ENCODE measurements around the gene WNT7B. TPM values are rescaled to one million over a fixed set of nuclear protein-coding genes. Genes with fewer than 3 reads are reported as not detected.

The WNT7B gene
- total RNA-seq, 2 donors from 2014 or later: not detected

GRCh38 chr22:45996241-45997076, 19.5 kb upstream of the WNT7B start:
- DNase-seq (ENCODE audit: low spot score) (no peak), ATAC-seq (no peak)
- Mint-ChIP-seq H3K36me3 (no peaks in the 10 kb centered on the region), H3K4me3 (no peak overlapping the region), H3K27ac (no peak overlapping the region), H3K9me3 (peaks cover 13% of the 10 kb centered on the region), H3K4me1 (ENCODE audit: low read depth in 2 of 2) (peaks cover 20 to 22% of the 10 kb centered on the region in 2 donors), H3K27me3 (no peaks in the 10 kb centered on the region)

GRCh38 chr22:45995405-45996101, 18.6 kb upstream of the WNT7B start:
- Mint-ChIP-seq H3K4me1 (ENCODE audit: low read depth in 2 of 2) (peaks cover 20 to 22% of the 10 kb centered on the region in 2 donors), H3K27me3 (no peaks in the 10 kb centered on the region), H3K9me3 (peaks cover 13% of the 10 kb centered on the region), H3K4me3 (no peak overlapping the region), H3K27ac (no peak overlapping the region), H3K36me3 (no peaks in the 10 kb centered on the region)
- ATAC-seq (no peak), DNase-seq (ENCODE audit: low spot score) (no peak)

- Mint-ChIP-seq H3K9me3 (peaks cover 13% of the 10 kb centered on the region), H3K27me3 (no peaks in the 10 kb centered on the region), H3K27ac (peak overlapping the region; percentile 50 to 60), H3K36me3 (no peaks in the 10 kb centered on the region), H3K4me1 (ENCODE audit: low read depth in 2 of 2) (peaks cover 20 to 22% of the 10 kb centered on the region in 2 donors), H3K4me3 (no peak overlapping the region)
- ATAC-seq (peak; percentile 59 to 69), DNase-seq (ENCODE audit: low spot score) (peak; percentile 76)
Observed at GRCh38 chr22:45994491-45995404, 17.8 kb upstream of the WNT7B start.

GRCh38 chr22:45993841-45994240, 16.9 kb upstream of the WNT7B start:
- Mint-ChIP-seq H3K36me3 (no peaks in the 10 kb centered on the region), H3K27me3 (no peaks in the 10 kb centered on the region), H3K4me3 (peak overlapping the region; percentile 23), H3K27ac (peak overlapping the region; percentile 26 to 60), H3K4me1 (ENCODE audit: low read depth in 2 of 2) (peaks cover 20 to 22% of the 10 kb centered on the region in 2 donors), H3K9me3 (peaks cover 13% of the 10 kb centered on the region)
- no peak for DNase-seq (ENCODE audit: low spot score)
- peak in 1 of 2 donors; percentile 34 for ATAC-seq

GRCh38 chr22:45993143-45993692, 16.3 kb upstream of the WNT7B start:
- Mint-ChIP-seq H3K27me3 (no peaks in the 10 kb centered on the region), H3K4me3 (peak overlapping the region; percentile 23), H3K9me3 (peaks cover 13% of the 10 kb centered on the region), H3K27ac (peak overlapping the region; percentile 26 to 60), H3K36me3 (no peaks in the 10 kb centered on the region), H3K4me1 (ENCODE audit: low read depth in 2 of 2) (peaks cover 20 to 22% of the 10 kb centered on the region in 2 donors)
- ATAC-seq (no peak), DNase-seq (ENCODE audit: low spot score) (no peak)

GRCh38 chr22:45992737-45993136, 15.8 kb upstream of the WNT7B start:
- ATAC-seq (no peak), DNase-seq (ENCODE audit: low spot score) (no peak)
- peaks cover 20 to 21% of the 10 kb centered on the region in 2 donors for H3K4me1 Mint-ChIP-seq (ENCODE audit: low read depth in 2 of 2)
- H3K9me3 Mint-ChIP-seq: peaks cover 13% of the 10 kb centered on the region
- H3K27ac Mint-ChIP-seq: peak overlapping the region in 1 of 2 donors; percentile 60
- no peaks in the 10 kb centered on the region for H3K27me3 Mint-ChIP-seq
- no peak overlapping the region for H3K4me3 Mint-ChIP-seq
- H3K36me3 Mint-ChIP-seq: no peaks in the 10 kb centered on the region

- Mint-ChIP-seq H3K36me3 (no peaks in the 10 kb centered on the region), H3K27me3 (peaks cover 0 to 2% of the 10 kb centered on the region in 2 donors), H3K4me3 (no peak overlapping the region), H3K27ac (no peak overlapping the region), H3K9me3 (peaks cover 13% of the 10 kb centered on the region), H3K4me1 (ENCODE audit: low read depth in 2 of 2) (peaks cover 20% of the 10 kb centered on the region in 2 donors)
- ATAC-seq: no peak
- no peak for DNase-seq (ENCODE audit: low spot score)
Observed at GRCh38 chr22:45991098-45991497, 14.1 kb upstream of the WNT7B start.

GRCh38 chr22:45987136-45987861, 10.3 kb upstream of the WNT7B start:
- H3K36me3 Mint-ChIP-seq: no peaks in the 10 kb centered on the region
- no peak for ATAC-seq
- peaks cover 0 to 2% of the 10 kb centered on the region in 2 donors for H3K27me3 Mint-ChIP-seq
- no peak overlapping the region for H3K4me3 Mint-ChIP-seq
- no peak for DNase-seq (ENCODE audit: low spot score)
- no peak overlapping the region for H3K27ac Mint-ChIP-seq
- H3K4me1 Mint-ChIP-seq (ENCODE audit: low read depth in 2 of 2): no peaks in the 10 kb centered on the region
- no peaks in the 10 kb centered on the region for H3K9me3 Mint-ChIP-seq

GRCh38 chr22:45984316-45984916, 7.5 kb upstream of the WNT7B start:
- ATAC-seq (no peak), DNase-seq (ENCODE audit: low spot score) (no peak)
- H3K36me3 Mint-ChIP-seq: no peaks in the 10 kb centered on the region
- H3K4me1 Mint-ChIP-seq (ENCODE audit: low read depth in 2 of 2): no peaks in the 10 kb centered on the region
- no peak overlapping the region for H3K4me3 Mint-ChIP-seq
- H3K27ac Mint-ChIP-seq: no peak overlapping the region
- no peaks in the 10 kb centered on the region for H3K9me3 Mint-ChIP-seq
- H3K27me3 Mint-ChIP-seq: peaks cover 0 to 2% of the 10 kb centered on the region in 2 donors

- Mint-ChIP-seq H3K27ac (no peak overlapping the region), H3K27me3 (peaks cover 0 to 2% of the 10 kb centered on the region in 2 donors)
Observed at GRCh38 chr22:45983797-45984196, 6.8 kb upstream of the WNT7B start.

GRCh38 chr22:45980761-45981160, 3.8 kb upstream of the WNT7B start:
- DNase-seq (ENCODE audit: low spot score): no peak
- H3K27me3 Mint-ChIP-seq: peaks cover 0 to 2% of the 10 kb centered on the region in 2 donors
- no peak overlapping the region for H3K27ac Mint-ChIP-seq
- no peak for ATAC-seq
- H3K36me3 Mint-ChIP-seq: no peaks in the 10 kb centered on the region
- H3K4me1 Mint-ChIP-seq (ENCODE audit: low read depth in 2 of 2): no peaks in the 10 kb centered on the region
- no peak overlapping the region for H3K4me3 Mint-ChIP-seq
- no peaks in the 10 kb centered on the region for H3K9me3 Mint-ChIP-seq

More at GRCh38 chr22:45983797-45984196, 6.8 kb upstream of the WNT7B start:
- H3K36me3 Mint-ChIP-seq: no peaks in the 10 kb centered on the region
- ATAC-seq (no peak), DNase-seq (ENCODE audit: low spot score) (no peak)
- no peaks in the 10 kb centered on the region for H3K9me3 Mint-ChIP-seq
- H3K4me3 Mint-ChIP-seq: no peak overlapping the region
- H3K4me1 Mint-ChIP-seq (ENCODE audit: low read depth in 2 of 2): no peaks in the 10 kb centered on the region

GRCh38 chr22:45980268-45980570, 3.3 kb upstream of the WNT7B start:
- H3K4me3 Mint-ChIP-seq: no peak overlapping the region
- ATAC-seq: no peak
- no peaks in the 10 kb centered on the region for H3K36me3 Mint-ChIP-seq
- DNase-seq (ENCODE audit: low spot score): no peak
- no peaks in the 10 kb centered on the region for H3K9me3 Mint-ChIP-seq
- H3K4me1 Mint-ChIP-seq (ENCODE audit: low read depth in 2 of 2): no peaks in the 10 kb centered on the region
- H3K27me3 Mint-ChIP-seq: peaks cover 2% of the 10 kb centered on the region in 2 donors
- H3K27ac Mint-ChIP-seq: no peak overlapping the region

Data from natural killer cell treated with Interleukin-12 subunit alpha and Interleukin-12 subunit beta and Interleukin-15 and Interleukin-18, amount 100 ng/mL, for 72 hours (primary cell).